HG03571 (cell line): ENCODE data around the gene PHEX.

Experiments
- ATAC-seq: cut with Tn5 transposase; IDR thresholded peaks from one replicate; pipeline ENCODE4 v1.9.1; 2021; ENCODE audit not compliant: unreplicated experiment

PHEX gene

GRCh38 chrX:22147214-22147613 is 115.1 kb downstream of the PHEX start:
- ATAC-seq = no peak

DNA sequence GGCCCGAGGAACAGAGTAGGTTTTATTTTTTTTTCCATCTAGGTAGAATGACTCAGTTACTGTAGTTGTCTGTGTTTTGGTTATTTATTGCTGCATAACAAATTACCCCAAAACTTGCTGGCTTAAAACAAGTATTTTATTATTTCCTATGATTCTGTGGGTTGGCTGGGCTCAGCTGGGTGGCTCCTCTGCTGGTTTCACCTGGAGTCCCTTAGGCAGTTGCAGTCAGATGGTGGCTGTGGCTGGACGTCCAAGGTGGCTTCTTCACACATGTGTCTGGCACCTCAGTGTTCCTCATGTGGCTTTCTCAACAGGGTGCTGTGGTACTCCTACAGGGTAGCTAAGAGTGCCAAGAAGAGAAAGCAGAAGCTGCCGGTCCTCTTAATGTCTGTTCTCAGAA is 115.8 kb downstream of the PHEX start:
- ATAC-seq = no peak

- ATAC-seq = no peak
Measured at GRCh38 chrX:22148565-22148964, 116.4 kb downstream of the PHEX start.

DNA sequence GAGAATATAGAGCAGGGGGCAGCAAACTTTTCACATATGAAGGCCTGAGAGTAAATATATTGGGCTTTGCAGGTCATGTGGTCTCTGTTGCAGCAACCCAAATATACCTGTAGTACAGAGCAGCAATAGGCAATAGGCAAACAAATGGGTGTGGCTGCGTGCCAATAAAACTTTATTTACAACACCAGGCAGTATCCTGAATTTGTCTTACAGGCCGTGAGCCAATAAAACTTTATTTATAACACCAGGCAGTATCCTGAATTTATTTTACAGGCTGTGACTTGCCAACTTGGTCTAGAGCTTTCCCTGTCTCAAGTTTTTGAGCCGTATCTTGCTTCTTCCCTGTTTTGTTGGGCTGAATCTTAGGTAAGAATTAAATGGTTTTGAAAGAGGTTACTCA is 118.2 kb downstream of the PHEX start:
- ATAC-seq = no peak

GRCh38 chrX:22155126-22155525 is 123.0 kb downstream of the PHEX start:
- ATAC-seq = no peak

- no peak for ATAC-seq
Measured at GRCh38 chrX:22159071-22159470, 126.9 kb downstream of the PHEX start.

DNA sequence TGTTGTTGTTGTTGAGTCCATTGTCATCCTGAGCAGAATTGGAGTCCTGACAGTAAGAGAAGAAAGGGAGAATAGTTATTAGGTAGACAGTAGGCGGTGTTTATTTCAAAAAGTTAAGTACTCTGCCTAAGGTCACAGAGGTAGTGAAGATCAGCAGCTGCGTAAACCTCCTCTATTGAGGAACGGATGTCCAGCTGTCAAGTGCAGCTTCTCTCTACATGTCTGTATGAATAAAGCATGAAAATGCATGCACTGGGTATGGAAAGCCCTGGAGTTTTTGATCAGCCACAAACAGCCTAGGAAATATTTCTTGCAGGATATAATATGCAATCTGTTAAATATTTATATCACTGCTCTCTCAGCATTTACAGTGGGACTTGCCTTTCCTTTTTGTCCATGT is 131.2 kb downstream of the PHEX start:
- no peak for ATAC-seq

GRCh38 chrX:22164770-22165388 is 132.8 kb downstream of the PHEX start:
- ATAC-seq = no peak

DNA sequence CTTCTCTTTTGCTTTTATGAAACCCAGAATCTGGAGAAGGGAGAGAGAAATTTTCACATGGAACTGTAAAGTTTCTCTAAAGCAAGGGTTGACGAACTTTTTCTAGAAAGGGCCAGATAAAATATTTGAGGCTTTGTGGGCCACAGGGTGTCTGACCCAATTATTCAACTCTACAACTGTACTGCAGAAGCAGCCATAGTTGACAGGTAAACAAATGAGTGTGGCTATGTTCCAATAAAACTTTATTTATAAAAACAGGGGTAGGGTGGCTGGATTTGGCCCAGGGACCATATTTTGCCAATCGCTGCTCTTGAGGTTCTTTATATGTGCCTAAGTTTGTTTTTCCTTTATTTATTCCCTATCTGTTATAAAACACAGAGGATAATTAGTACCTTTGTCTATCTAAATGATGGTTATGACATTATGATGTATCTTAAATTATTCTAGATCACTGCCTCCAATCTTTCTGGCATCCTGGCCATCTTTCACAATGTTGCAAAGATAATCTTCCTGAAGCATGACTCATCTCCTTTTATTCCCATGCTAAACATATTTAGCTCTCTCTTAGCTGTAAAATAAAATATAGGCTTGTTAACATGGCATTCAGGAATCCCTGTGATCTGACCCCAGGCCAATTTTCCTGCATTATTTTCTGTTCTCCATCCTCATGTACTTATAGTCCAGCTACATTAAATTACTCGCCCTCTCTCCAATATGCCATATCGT is 133.8 kb downstream of the PHEX start:
- ATAC-seq = no peak

GRCh38 chrX:22171287-22172060 is 139.3 kb downstream of the PHEX start:
- no peak for ATAC-seq

DNA sequence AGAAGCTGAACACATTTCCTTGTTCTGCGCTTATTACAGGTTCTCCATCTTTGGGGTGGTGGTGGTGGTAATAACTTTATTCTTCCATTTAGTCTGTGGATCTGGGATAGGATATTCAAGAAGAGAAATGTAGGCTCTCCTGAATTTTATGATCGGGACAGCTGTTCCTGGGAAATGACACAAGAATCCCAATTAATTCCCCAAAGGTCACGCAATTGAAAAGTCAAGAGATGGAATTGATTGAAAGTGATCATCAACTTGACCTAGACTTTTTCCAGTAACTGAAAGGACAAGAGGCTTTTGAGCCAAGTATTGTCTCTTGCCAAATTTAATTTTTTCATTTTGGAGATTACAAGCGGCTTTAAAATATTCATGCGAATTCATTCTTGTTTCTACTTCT is 141.8 kb downstream of the PHEX start:
- ATAC-seq = no peak

- ATAC-seq = no peak
Measured at GRCh38 chrX:22177950-22178515, 145.9 kb downstream of the PHEX start.

GRCh38 chrX:22184096-22184495 is 152.0 kb downstream of the PHEX start:
- ATAC-seq = no peak

- ATAC-seq = no peak
Measured at GRCh38 chrX:22186165-22186564, 154.0 kb downstream of the PHEX start.

GRCh38 chrX:22192419-22193060 is 160.4 kb downstream of the PHEX start:
- peak; percentile 84 for ATAC-seq

GRCh38 chrX:22193851-22194659 is 161.9 kb downstream of the PHEX start:
- no peak for ATAC-seq

- no peak for ATAC-seq
Measured at GRCh38 chrX:22194660-22194945, 162.5 kb downstream of the PHEX start.

DNA sequence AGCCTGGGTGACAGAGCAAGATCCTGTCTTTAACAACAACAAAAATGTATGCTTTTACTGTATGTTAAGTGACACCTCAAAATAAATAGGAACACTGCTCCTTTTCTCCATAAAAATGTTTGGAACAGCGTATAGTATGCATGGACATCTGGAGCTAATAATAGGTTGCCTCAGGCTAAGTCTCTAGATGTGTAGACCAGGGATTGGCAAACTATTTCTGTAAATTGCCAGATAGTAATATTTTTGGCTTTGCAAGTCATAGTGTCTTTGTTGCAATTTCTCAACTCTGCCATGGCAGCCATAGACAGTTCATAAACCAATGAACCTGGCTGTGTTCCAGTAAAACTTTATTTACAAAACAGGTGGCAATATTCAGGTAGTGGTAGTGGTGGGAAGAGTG is 164.0 kb downstream of the PHEX start:
- no peak for ATAC-seq

DNA sequence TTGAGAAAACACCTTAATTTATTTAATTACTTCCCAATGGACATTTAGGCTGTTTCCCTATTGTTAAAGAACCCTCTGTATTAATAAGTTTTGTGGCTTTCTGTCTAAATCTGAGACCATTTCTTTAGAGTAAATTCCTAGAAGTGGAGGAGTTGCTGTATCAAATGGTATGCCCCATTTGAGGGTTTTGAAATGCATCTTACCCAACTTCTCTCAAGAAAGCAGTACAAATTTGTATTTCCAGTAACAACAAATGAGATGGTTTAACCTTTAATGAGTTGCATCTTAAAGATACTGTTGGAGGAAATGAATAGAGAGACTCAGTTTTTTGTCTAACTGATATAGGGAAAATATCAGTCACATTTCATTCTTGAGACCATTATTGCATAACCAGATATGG is 170.1 kb downstream of the PHEX start:
- no peak for ATAC-seq

DNA sequence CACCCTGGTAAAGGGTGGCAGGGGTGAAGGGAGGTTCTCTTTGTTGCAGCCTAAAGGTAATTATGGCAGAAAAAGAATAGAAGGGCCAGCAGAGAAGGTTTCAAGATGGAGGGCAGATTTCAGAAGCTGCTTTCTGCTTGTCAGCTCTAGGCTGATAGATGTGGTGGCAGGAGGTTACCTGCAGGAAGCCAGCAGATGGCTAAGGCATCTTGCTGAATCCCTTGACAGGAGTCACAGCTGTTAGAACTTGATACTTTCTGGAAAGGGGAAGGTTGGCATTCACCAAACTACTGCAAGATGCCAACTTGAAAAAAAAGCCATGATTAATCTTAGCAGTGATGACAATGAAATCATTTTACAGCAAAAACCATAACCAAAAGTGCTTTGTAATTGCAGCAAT is 171.1 kb downstream of the PHEX start:
- no peak for ATAC-seq

GRCh38 chrX:22206781-22207180 is 174.7 kb downstream of the PHEX start:
- no peak for ATAC-seq
